DMS114 treated with DMSO at 0.1 percent for 48 hours (cell line): ENCODE measurements around the gene GGA3.
"Not testable (repeated sequence)": the region's sequence is repeated elsewhere in the genome, so short reads cannot be mapped to it uniquely, and the experiment has no call there.

Experiments
- DNase-seq: peaks from one replicate; lab custom pipeline; 2025; ENCODE audit not compliant: unreplicated experiment; lab: John Stamatoyannopoulos, UW

The GGA3 gene

GRCh38 chr17:75219815-75220214 is 41.6 kb downstream of the GGA3 start:
- DNase-seq = no peak

DNA sequence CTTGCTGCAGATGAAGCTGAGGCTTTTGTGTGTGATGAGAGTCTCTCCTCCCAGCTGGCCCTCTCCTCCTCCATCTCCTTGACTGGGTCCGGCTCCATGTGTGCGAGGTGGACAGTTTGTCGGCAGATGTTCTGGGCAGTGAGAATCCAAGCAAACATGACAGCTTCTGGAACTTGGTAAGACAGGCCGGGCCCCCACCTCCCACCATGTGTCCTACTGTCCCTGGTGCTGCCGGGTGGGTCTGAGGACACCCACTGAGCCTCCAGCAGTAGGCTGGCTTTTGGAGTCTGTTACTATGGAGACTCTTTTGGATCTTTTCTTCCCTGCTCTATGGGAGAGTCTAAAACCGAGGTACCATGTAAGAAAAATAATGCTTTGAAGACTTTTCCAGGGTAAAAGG is 43.3 kb downstream of the GGA3 start:
- no peak for DNase-seq

DNA sequence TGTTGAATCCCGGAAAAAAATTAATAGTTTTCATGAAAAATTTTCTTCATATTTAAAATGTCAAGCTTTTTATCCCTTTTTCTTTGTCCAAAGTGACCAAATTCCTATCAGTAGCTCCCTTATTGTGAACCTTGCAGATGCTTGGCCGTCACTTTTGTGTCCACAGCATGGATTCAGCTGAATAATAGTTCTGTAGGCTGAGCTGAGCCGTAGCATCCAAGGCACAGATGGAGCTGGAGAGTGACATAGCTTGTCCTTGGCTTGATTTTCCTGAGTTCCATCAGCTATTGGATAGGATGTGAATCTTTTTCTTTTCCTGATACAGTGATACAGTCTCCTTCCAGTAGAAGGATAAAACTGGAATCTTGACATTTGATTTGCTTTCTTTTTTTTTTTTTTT is 52.3 kb downstream of the GGA3 start:
- no peak for DNase-seq

- no peak for DNase-seq
Measured at GRCh38 chr17:75208161-75208560, 53.2 kb downstream of the GGA3 start.

DNA sequence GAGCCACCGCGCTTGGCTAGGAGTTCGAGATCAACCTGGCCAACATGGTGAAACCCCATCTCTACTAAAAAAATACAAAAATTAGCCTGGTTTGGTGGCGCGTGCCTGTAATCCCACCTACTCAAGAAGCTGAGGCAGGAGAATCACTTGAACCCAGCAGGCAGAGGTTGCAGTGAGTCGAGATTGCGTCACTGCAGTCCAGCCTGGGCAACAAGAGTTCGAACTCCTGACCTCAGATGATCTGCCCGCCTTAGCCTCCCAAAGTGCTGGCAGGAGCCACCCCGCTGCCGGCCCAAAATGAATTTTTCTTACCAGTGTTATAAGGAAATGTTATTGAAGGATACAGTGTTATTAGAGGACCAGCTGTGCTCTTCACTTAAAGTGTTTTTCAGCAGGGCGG is 53.6 kb downstream of the GGA3 start:
- DNase-seq = no peak

GRCh38 chr17:75207050-75207407 is 54.4 kb downstream of the GGA3 start:
- DNase-seq = not testable (repeated sequence)

- no peak for DNase-seq
Measured at GRCh38 chr17:75205793-75206163, 55.6 kb downstream of the GGA3 start.

- peak; percentile 90 for DNase-seq
Measured at GRCh38 chr17:75205037-75205792, 56.2 kb downstream of the GGA3 start, which contains the start of gene NUP85. Gene NUP85 (plus strand): TSS chr17:75205679. CDS start chr17:75205762, 83 bp downstream.

GRCh38 chr17:75199886-75200618 is 61.4 kb downstream of the GGA3 start:
- DNase-seq = no peak

- no peak for DNase-seq
Measured at GRCh38 chr17:75194879-75195278, 66.5 kb downstream of the GGA3 start.

DNA sequence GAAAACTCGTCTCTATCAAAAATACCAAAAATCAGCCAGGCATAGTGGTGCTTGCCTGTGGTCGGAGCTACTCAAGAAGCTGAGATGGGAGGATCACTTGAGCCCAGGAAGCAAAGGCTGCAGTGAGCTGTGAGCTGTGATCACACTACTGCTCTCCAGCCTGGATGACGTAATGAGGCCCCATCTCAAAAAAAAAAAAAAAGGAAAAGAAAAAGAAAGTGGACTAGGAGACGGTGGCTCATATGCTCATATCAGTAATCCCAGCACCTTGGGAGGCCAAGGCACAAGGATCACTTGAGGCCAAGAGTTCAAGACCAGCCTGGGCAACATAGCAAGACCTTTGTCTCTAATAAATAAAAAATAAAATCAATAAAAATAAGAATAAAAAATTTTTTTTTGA is 69.8 kb downstream of the GGA3 start:
- no peak for DNase-seq

DNA sequence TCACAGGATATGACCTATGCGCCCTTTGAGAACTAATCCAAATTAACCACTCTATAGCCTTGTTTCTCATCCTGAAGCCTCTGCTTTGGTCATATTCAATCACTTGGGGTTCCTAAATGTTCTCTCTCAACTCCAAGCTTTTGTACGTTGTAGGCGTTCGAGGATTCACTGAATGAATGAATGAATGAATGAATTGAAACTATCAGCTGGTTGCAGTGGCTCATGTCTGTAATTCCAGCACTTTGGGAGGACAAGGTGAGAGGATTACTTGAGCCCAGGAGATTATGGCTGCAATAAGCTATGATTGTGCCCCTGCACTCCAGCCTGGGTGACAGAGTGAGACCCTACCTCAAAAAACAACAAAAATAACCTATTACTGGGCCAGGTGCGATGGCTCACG is 72.8 kb downstream of the GGA3 start:
- no peak for DNase-seq
